Kidney (tissue), 14 donors: ENCODE results near the gene PATZ1. TPM values are rescaled to one million over a fixed set of nuclear protein-coding genes. Genes with fewer than 3 reads are reported as not detected.

Experiments
- DNase-seq, 5 donors: peaks; one replicate each; pipeline ENCODE4 v3.0.0-alpha.2; 2013 to 2020
- FAIRE-seq: peaks from 2 replicates; lab custom pipeline; 2012; peaks lifted over from hg19 to GRCh38; lab: Jason Lieb, UNC
- H3K27ac ChIP-seq, 2 donors: one replicate each; pipeline ENCODE4 v1.7.0; 2013; ENCODE audit warnings: low read depth in 2 of 2, low read length in 2 of 2, inconsistent platforms in 1 of 2
- H3K27me3 ChIP-seq: one replicate; pipeline ENCODE4 v1.7.1; 2013; ENCODE audit warnings: low read length, inconsistent platforms; ENCODE audit not compliant: control insufficient read depth, insufficient read depth
- H3K36me3 ChIP-seq, 3 donors: one replicate each; pipeline versions ENCODE4 v1.7.0 to v1.7.1; 2013; ENCODE audit warnings: low read length in 3 of 3, control low read depth in 1 of 3, inconsistent platforms in 1 of 3; ENCODE audit not compliant: insufficient read depth in 3 of 3, control insufficient read depth in 2 of 3
- H3K4me1 ChIP-seq, 3 donors: one replicate each; pipeline versions ENCODE4 v1.7.0 to v1.7.1; 2013; ENCODE audit warnings: low read length in 3 of 3, inconsistent platforms in 1 of 3, low read depth in 1 of 3; ENCODE audit not compliant: control insufficient read depth in 2 of 3, insufficient read depth in 2 of 3
- H3K4me3 ChIP-seq, 3 donors: one replicate each; pipeline versions ENCODE4 v1.7.0 to v1.8.1; 2013; ENCODE audit warnings: low read length in 3 of 3, control low read depth in 1 of 3, inconsistent platforms in 1 of 3
- H3K9ac ChIP-seq, 3 donors: one replicate each; pipeline versions ENCODE4 v1.7.0 to v1.7.1; 2013; ENCODE audit warnings: low read length in 3 of 3, control low read depth in 1 of 3, inconsistent platforms in 1 of 3
- H3K9me3 ChIP-seq, 3 donors: one replicate each; pipeline versions ENCODE4 v1.7.0 to v1.7.1; 2013; ENCODE audit warnings: low read length in 3 of 3, control low read depth in 1 of 3, inconsistent platforms in 1 of 3; ENCODE audit not compliant: control insufficient read depth in 2 of 3, insufficient read depth in 1 of 3
- CTCF ChIP-seq: IDR thresholded peaks from 3 replicates; pipeline ENCODE4 v1.5.1; 2012; ENCODE audit warnings: mild to moderate bottlenecking, moderate library complexity, borderline replicate concordance; ENCODE audit not compliant: insufficient read depth; ENCODE audit errors: extremely low read depth
- intact Hi-C: fragments of 100-400 bp; cut with DNase I; formaldehyde crosslinking; loops from one replicate; pipeline ENCODE4 v1.11.1; 2022
- polyA plus RNA-seq: library from polyadenylated mRNA; stranded (reverse); fragments of 350-450 nt; fragmentation: Illumina TruSeq; extraction: RNeasy Lipid Tissue Mini Kit (QIAGEN cat#74804); gene quantifications from one replicate; pipeline ENCODE4 v1.2.3, GENCODE V29; 2014; ENCODE audit warnings: low read depth, low replicate concordance; ENCODE audit not compliant: insufficient read depth
- total RNA-seq: library from RNA; stranded (reverse); fragmentation: NEBNext Ultra II Directional; extraction: Animal tissue kit (Norgen Biotek cat#: 25700); gene quantifications from one replicate; pipeline ENCODE4 v1.2.1, GENCODE V29; 2021
- donor health status: control.
- donor health status: control.
- donor health status: control.
- donor health status: control.
- donor health status: control.
- donor health status: DM: yes; HTN: yes; CAD: no.
- donor health status: Normal renal cell carcinoma (clear cell type).

PATZ1 gene
- total and polyA plus RNA-seq, 2 donors from 2014 or later, result 33.3 to 40.9 TPM

GRCh38 chr22:31361743-31362142, 15.6 kb upstream of the PATZ1 start:
- no peak for FAIRE-seq
- H3K9me3 ChIP-seq, result no peaks in the 10 kb centered on the region
- H3K4me1 ChIP-seq, result no peaks in the 10 kb centered on the region
- no peak for TF ChIP-seq CTCF
- DNase-seq, result peak in 1 of 5 donors; percentile 10
- intact Hi-C loops, result no loop called here
- H3K4me3 ChIP-seq, result no peak overlapping the region
- H3K9ac ChIP-seq, result no peak overlapping the region
- H3K27ac ChIP-seq, result no peak overlapping the region
- no peaks in the 10 kb centered on the region for H3K36me3 ChIP-seq
- no peaks in the 10 kb centered on the region for H3K27me3 ChIP-seq

GRCh38 chr22:31360029-31360428, 13.9 kb upstream of the PATZ1 start:
- Histone ChIP-seq H3K27me3 (no peaks in the 10 kb centered on the region), H3K27ac (no peak overlapping the region), H3K9me3 (no peaks in the 10 kb centered on the region), H3K9ac (no peak overlapping the region), H3K4me3 (no peak overlapping the region), H3K36me3 (no peaks in the 10 kb centered on the region), H3K4me1 (no peaks in the 10 kb centered on the region)
- no peak for FAIRE-seq
- intact Hi-C loops, result no loop called here
- TF ChIP-seq CTCF, result no peak
- DNase-seq, result peak in 1 of 5 donors; percentile 1

GRCh38 chr22:31354515-31354914, 8.4 kb upstream of the PATZ1 start:
- Histone ChIP-seq H3K27ac (no peak overlapping the region), H3K9ac (no peak overlapping the region), H3K27me3 (no peaks in the 10 kb centered on the region), H3K9me3 (no peaks in the 10 kb centered on the region), H3K36me3 (no peaks in the 10 kb centered on the region), H3K4me1 (no peaks in the 10 kb centered on the region), H3K4me3 (no peak overlapping the region)
- no peak for TF ChIP-seq CTCF
- FAIRE-seq, result no peak
- intact Hi-C loops, result no loop called here
- DNase-seq, result no peak

GRCh38 chr22:31350410-31350863, 4.3 kb upstream of the PATZ1 start:
- H3K4me3 ChIP-seq, result no peak overlapping the region
- peaks cover 0 to 6% (median 4%) of the 10 kb centered on the region in 3 donors for H3K4me1 ChIP-seq
- no peaks in the 10 kb centered on the region for H3K36me3 ChIP-seq
- H3K9me3 ChIP-seq, result no peaks in the 10 kb centered on the region
- FAIRE-seq, result peak; percentile 29
- intact Hi-C loops, result no loop called here
- H3K27ac ChIP-seq, result no peak overlapping the region
- no peak overlapping the region for H3K9ac ChIP-seq
- no peak for TF ChIP-seq CTCF
- H3K27me3 ChIP-seq, result no peaks in the 10 kb centered on the region
- DNase-seq, result peak; percentile 38 to 84 (median 51)
